K562 (cell line): ENCODE measurements around the gene ARHGAP4. TPM values are rescaled to one million over a fixed set of nuclear protein-coding genes. Genes with fewer than 3 reads are reported as not detected.

Source experiments
- HNRNPK ChIP-seq: fragments of 200-400 bp; formaldehyde crosslinking; IDR thresholded peaks from one replicate; pipeline ENCODE4 v1.6.1; 2018; ENCODE audit warnings: mild to moderate bottlenecking, low read depth, low read length; ENCODE audit not compliant: poor library complexity, severe bottlenecking
- HNRNPL ChIP-seq: fragments of 200-400 bp; formaldehyde crosslinking; IDR thresholded peaks from 2 replicates; pipeline ENCODE4 v1.6.1; 2017; ENCODE audit warnings: low read depth, mild to moderate bottlenecking, low read length
- MCM7 ChIP-seq, 2 experiments: fragments of 450-650 bp; IDR thresholded peaks; 2 replicates each; pipeline ENCODE4 v1.6.1; 2016 to 2018
- NFIX ChIP-seq: fragments of 250-450 bp; sonication (Bioruptor Pico); IDR thresholded peaks from 2 replicates; pipeline ENCODE4 v1.4.0; 2020; ENCODE audit warnings: low read depth, mild to moderate bottlenecking, moderate library complexity
- NFYB ChIP-seq: IDR thresholded peaks from 2 replicates; pipeline ENCODE4 v1.6.1; 2011; ENCODE audit warnings: mild to moderate bottlenecking, moderate library complexity; ENCODE audit not compliant: insufficient read length; ENCODE audit errors: extremely low read depth
- PBX2 ChIP-seq, 2 experiments: IDR thresholded peaks in 1 of 2; conservative IDR thresholded peaks in 1 of 2; 2 replicates each; pipeline ENCODE4 v1.6.1; 2016; ENCODE audit warnings: low read depth in 2 of 2, mild to moderate bottlenecking in 1 of 2, missing compliant biosample characterization in 1 of 2, missing genetic modification characterization in 1 of 2, moderate library complexity in 1 of 2
- THRA ChIP-seq: fragments of 450-650 bp; IDR thresholded peaks from 2 replicates; pipeline ENCODE4 v1.6.1; 2017; ENCODE audit warnings: mild to moderate bottlenecking, moderate library complexity
- ZNF830 ChIP-seq: fragments of 250-450 bp; sonication (Bioruptor Pico); IDR thresholded peaks from 2 replicates; pipeline ENCODE4 v1.5.0; 2021; ENCODE audit warnings: mild to moderate bottlenecking
- polyA plus RNA-seq, 8 experiments: library from polyadenylated mRNA; depleted of rRNA in 4 of 8; stranded (reverse) in 5 of 8; unstranded in 3 of 8; fragments of >200 nt; fragmentation: Nextera tagmentation in 2 of 8; fragmentation: Illumina TruSeq in 1 of 8; extraction: Ambion mirVana in 2 of 8; extraction: Trizol in 1 of 8; gene quantifications; 2 replicates each; pipeline versions ENCODE4 v1.2.1 to v1.2.3, GENCODE V29; 2011 to 2014; ENCODE audit warnings: inconsistent platforms in 1 of 8, missing spikeins in 1 of 8
- total RNA-seq, 7 experiments: library from RNA; depleted of rRNA in 6 of 7; stranded (reverse); fragments of >200 nt in 6 of 7; fragmentation: Illumina TruSeq in 2 of 7; extraction: Trizol in 2 of 7; gene quantifications; 2 replicates each; pipeline versions ENCODE4 v1.2.1 to v1.2.3, GENCODE V29; 2011 to 2021; ENCODE audit warnings: low replicate concordance in 1 of 7

Gene ARHGAP4
- total and polyA plus RNA-seq, 9 of the 15 experiments (the other 6 are each of a cell fraction or from before 2014, with no cell fraction given) = 0.30 to 81.8 (median 13.5) TPM

DNA sequence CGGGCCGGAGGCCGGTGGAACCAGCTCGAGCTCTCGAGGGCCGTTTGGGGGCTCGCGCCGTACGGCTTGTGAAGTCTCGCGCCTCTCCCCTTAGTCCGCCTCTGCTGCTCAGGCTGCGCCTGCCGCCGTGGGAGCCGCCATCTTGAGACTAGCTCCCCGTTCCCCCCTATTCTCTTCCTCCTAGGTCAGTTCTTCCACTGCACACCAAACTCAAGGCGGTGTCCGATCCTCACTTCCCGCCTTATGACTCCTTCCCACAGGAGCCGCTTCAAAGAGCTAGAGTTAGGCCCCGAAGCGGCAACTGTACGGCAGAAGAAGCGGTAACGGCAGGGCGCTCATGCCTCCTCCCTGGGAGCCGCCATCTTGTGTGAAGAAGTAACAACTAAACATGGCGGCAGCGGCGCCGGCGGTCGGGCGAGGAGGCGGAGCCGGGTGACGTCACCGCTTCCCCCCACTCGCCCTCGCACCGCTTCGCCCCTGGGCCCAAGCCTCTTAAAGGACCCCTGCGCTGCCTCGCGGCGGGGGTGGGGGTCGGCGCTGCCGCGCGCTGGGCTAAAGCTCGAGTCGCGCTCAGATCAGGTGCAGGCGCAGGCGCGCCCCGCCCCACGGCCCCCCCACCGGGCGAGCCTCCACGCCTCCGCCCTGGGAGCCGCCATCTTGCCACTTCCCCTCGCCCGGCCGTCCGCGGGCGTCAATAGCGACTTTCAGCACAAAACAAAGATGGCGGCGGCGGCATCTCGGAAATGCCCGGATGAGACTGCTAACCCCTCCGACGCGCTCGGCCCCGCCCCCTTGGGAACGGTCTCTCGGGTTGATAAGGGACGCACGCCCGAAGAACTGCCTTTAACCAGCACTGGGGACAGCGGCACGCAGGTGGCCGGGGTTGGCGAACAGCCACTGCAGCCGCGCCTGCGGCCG is 45.6 kb upstream of the ARHGAP4 start, which contains the start of gene HCFC1 (continued):
- TF ChIP-seq PBX2 (CRISPR knock-in tag; IDR thresholded peaks at IDR 0.05; ENCODE audit: low read depth) (no peak), PBX2 (tag; conservative IDR thresholded peaks at IDR 0.05; ENCODE audit: low read depth) (no peak), MCM7 (IDR thresholded peaks at IDR 0.05) (no peak), ZNF830 (no peak), THRA (no peak), NFIX (CRISPR knock-in tag) (no peak), NFYB (no peak), HNRNPK (no peak), HNRNPL (no peak)
